ENCODE measurements around the gene FBXW12. TPM values are rescaled to one million over a fixed set of nuclear protein-coding genes. Genes with fewer than 3 reads are reported as not detected.

Gene FBXW12
- total RNA-seq, 1 donor from 2014 or later = not detected

GRCh38 chr3:48413611-48414010 is 41.6 kb downstream of the FBXW12 start:
- intact Hi-C loops (cut with micrococcal nuclease) = no loop called here
- no peak overlapping the region for H3K27ac Mint-ChIP-seq

GRCh38 chr3:48414376-48415250 is 42.6 kb downstream of the FBXW12 start:
- intact Hi-C loops (cut with micrococcal nuclease) = no loop called here
- H3K27ac Mint-ChIP-seq = no peak overlapping the region
- H3K4me1 Mint-ChIP-seq (ENCODE audit: low read depth) = no peaks in the 10 kb centered on the region
- no peak overlapping the region for H3K4me3 Mint-ChIP-seq (ENCODE audit: low read depth)
- no peaks in the 10 kb centered on the region for H3K36me3 Mint-ChIP-seq (ENCODE audit: low read depth)
- DNase-seq (ENCODE audit: low spot score) = no peak
- no peaks in the 10 kb centered on the region for H3K9me3 Mint-ChIP-seq
- no peaks in the 10 kb centered on the region for H3K27me3 Mint-ChIP-seq (ENCODE audit: low read depth)

More at GRCh38 chr3:48413611-48414010, 41.6 kb downstream of the FBXW12 start:
- Mint-ChIP-seq H3K36me3 (ENCODE audit: low read depth) (no peaks in the 10 kb centered on the region), H3K27me3 (ENCODE audit: low read depth) (no peaks in the 10 kb centered on the region), H3K4me1 (ENCODE audit: low read depth) (no peaks in the 10 kb centered on the region), H3K4me3 (ENCODE audit: low read depth) (no peak overlapping the region), H3K9me3 (no peaks in the 10 kb centered on the region)
- no peak for DNase-seq (ENCODE audit: low spot score)

- Mint-ChIP-seq H3K4me3 (ENCODE audit: low read depth) (no peak overlapping the region), H3K36me3 (ENCODE audit: low read depth) (no peaks in the 10 kb centered on the region), H3K27me3 (ENCODE audit: low read depth) (no peaks in the 10 kb centered on the region), H3K9me3 (no peaks in the 10 kb centered on the region), H3K4me1 (ENCODE audit: low read depth) (no peaks in the 10 kb centered on the region), H3K27ac (no peak overlapping the region)
- DNase-seq (ENCODE audit: low spot score) = no peak
- intact Hi-C loops (cut with micrococcal nuclease) = no loop called here
These were observed 43.4 kb downstream of the FBXW12 start for GRCh38 chr3:48415251-48415953.

- H3K4me3 Mint-ChIP-seq (ENCODE audit: low read depth) = no peak overlapping the region
- no peaks in the 10 kb centered on the region for H3K9me3 Mint-ChIP-seq
- H3K27me3 Mint-ChIP-seq (ENCODE audit: low read depth) = no peaks in the 10 kb centered on the region
- H3K4me1 Mint-ChIP-seq (ENCODE audit: low read depth) = no peaks in the 10 kb centered on the region
- no peak overlapping the region for H3K27ac Mint-ChIP-seq
- intact Hi-C loops (cut with micrococcal nuclease) = no loop called here
- DNase-seq (ENCODE audit: low spot score) = no peak
- no peaks in the 10 kb centered on the region for H3K36me3 Mint-ChIP-seq (ENCODE audit: low read depth)
These were observed 44.1 kb downstream of the FBXW12 start for GRCh38 chr3:48416091-48416505.

GRCh38 chr3:48416546-48416945 is 44.5 kb downstream of the FBXW12 start:
- no peaks in the 10 kb centered on the region for H3K4me1 Mint-ChIP-seq (ENCODE audit: low read depth)
- no peak overlapping the region for H3K4me3 Mint-ChIP-seq (ENCODE audit: low read depth)
- DNase-seq (ENCODE audit: low spot score) = no peak
- no peaks in the 10 kb centered on the region for H3K9me3 Mint-ChIP-seq
- no peaks in the 10 kb centered on the region for H3K36me3 Mint-ChIP-seq (ENCODE audit: low read depth)
- no peak overlapping the region for H3K27ac Mint-ChIP-seq
- H3K27me3 Mint-ChIP-seq (ENCODE audit: low read depth) = no peaks in the 10 kb centered on the region
- intact Hi-C loops (cut with micrococcal nuclease) = no loop called here

- no peaks in the 10 kb centered on the region for H3K4me1 Mint-ChIP-seq (ENCODE audit: low read depth)
- H3K27ac Mint-ChIP-seq = no peak overlapping the region
- H3K27me3 Mint-ChIP-seq (ENCODE audit: low read depth) = no peaks in the 10 kb centered on the region
- no peaks in the 10 kb centered on the region for H3K36me3 Mint-ChIP-seq (ENCODE audit: low read depth)
- intact Hi-C loops (cut with micrococcal nuclease) = no loop called here
- DNase-seq (ENCODE audit: low spot score) = no peak
- H3K9me3 Mint-ChIP-seq = no peaks in the 10 kb centered on the region
- H3K4me3 Mint-ChIP-seq (ENCODE audit: low read depth) = no peak overlapping the region
These were observed 45.6 kb downstream of the FBXW12 start for GRCh38 chr3:48417529-48418108.

GRCh38 chr3:48418140-48418539 is 46.1 kb downstream of the FBXW12 start:
- Mint-ChIP-seq H3K9me3 (no peaks in the 10 kb centered on the region), H3K4me1 (ENCODE audit: low read depth) (no peaks in the 10 kb centered on the region), H3K27ac (no peak overlapping the region), H3K4me3 (ENCODE audit: low read depth) (no peak overlapping the region), H3K36me3 (ENCODE audit: low read depth) (no peaks in the 10 kb centered on the region), H3K27me3 (ENCODE audit: low read depth) (no peaks in the 10 kb centered on the region)
- intact Hi-C loops (cut with micrococcal nuclease) = no loop called here
- DNase-seq (ENCODE audit: low spot score) = no peak

DNA sequence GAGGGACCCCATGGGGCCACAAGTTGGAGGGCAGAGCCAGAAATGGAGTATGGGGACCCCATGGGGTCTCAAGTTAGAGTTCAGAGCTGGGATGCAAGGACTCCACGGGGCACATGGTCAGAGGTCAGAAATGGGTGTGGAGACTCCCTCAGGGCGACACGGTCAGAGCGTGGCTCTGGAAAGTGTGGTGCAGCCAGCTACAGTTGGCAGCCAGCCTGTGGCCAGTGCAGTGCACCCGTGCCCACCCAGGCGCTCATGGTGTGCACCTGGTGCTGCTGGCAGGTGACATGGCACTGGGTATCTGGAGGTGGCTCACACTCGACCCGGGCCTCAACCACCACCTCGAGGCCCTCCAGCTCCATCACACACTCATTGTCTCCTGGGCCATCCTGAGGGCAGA is 46.6 kb downstream of the FBXW12 start:
- Mint-ChIP-seq H3K27me3 (ENCODE audit: low read depth) (no peaks in the 10 kb centered on the region), H3K4me1 (ENCODE audit: low read depth) (no peaks in the 10 kb centered on the region), H3K36me3 (ENCODE audit: low read depth) (no peaks in the 10 kb centered on the region), H3K27ac (no peak overlapping the region), H3K4me3 (ENCODE audit: low read depth) (no peak overlapping the region), H3K9me3 (no peaks in the 10 kb centered on the region)
- intact Hi-C loops (cut with micrococcal nuclease) = no loop called here
- DNase-seq (ENCODE audit: low spot score) = no peak

GRCh38 chr3:48419149-48419548 is 47.1 kb downstream of the FBXW12 start:
- no peaks in the 10 kb centered on the region for H3K9me3 Mint-ChIP-seq
- H3K4me1 Mint-ChIP-seq (ENCODE audit: low read depth) = no peaks in the 10 kb centered on the region
- DNase-seq (ENCODE audit: low spot score) = no peak
- H3K36me3 Mint-ChIP-seq (ENCODE audit: low read depth) = no peaks in the 10 kb centered on the region
- H3K27ac Mint-ChIP-seq = no peak overlapping the region
- intact Hi-C loops (cut with micrococcal nuclease) = no loop called here
- no peak overlapping the region for H3K4me3 Mint-ChIP-seq (ENCODE audit: low read depth)
- H3K27me3 Mint-ChIP-seq (ENCODE audit: low read depth) = no peaks in the 10 kb centered on the region

DNA sequence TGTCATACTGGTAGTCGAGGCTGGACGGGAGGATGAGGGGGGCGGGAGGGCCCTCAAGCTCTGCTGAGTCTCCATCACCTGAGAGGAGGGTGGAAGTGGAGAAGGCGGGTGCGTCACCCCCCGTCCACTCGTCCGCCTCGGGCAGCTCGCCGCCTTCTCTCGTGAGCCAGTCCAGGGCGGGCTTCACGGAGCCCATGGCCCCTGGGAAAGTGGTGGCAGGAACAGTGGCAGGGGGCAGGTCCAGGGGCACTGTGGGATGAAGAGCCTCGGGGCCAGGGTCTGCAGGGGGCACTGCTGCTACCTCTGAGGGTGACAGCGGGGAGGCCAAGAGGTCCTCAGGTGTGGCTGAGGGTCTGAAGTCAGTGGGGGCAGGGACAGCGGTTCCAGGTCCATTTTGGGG is 47.6 kb downstream of the FBXW12 start:
- intact Hi-C loops (cut with micrococcal nuclease) = no loop called here
- H3K27me3 Mint-ChIP-seq (ENCODE audit: low read depth) = no peaks in the 10 kb centered on the region
- H3K4me3 Mint-ChIP-seq (ENCODE audit: low read depth) = no peak overlapping the region
- no peaks in the 10 kb centered on the region for H3K9me3 Mint-ChIP-seq
- H3K4me1 Mint-ChIP-seq (ENCODE audit: low read depth) = no peaks in the 10 kb centered on the region
- H3K36me3 Mint-ChIP-seq (ENCODE audit: low read depth) = no peaks in the 10 kb centered on the region
- H3K27ac Mint-ChIP-seq = no peak overlapping the region
- DNase-seq (ENCODE audit: low spot score) = no peak

GRCh38 chr3:48420561-48420960 is 48.5 kb downstream of the FBXW12 start:
- Mint-ChIP-seq H3K27me3 (ENCODE audit: low read depth) (no peaks in the 10 kb centered on the region), H3K27ac (no peak overlapping the region), H3K4me1 (ENCODE audit: low read depth) (no peaks in the 10 kb centered on the region), H3K36me3 (ENCODE audit: low read depth) (no peaks in the 10 kb centered on the region), H3K9me3 (no peaks in the 10 kb centered on the region), H3K4me3 (ENCODE audit: low read depth) (no peak overlapping the region)
- no peak for DNase-seq (ENCODE audit: low spot score)
- intact Hi-C loops (cut with micrococcal nuclease) = no loop called here

DNA sequence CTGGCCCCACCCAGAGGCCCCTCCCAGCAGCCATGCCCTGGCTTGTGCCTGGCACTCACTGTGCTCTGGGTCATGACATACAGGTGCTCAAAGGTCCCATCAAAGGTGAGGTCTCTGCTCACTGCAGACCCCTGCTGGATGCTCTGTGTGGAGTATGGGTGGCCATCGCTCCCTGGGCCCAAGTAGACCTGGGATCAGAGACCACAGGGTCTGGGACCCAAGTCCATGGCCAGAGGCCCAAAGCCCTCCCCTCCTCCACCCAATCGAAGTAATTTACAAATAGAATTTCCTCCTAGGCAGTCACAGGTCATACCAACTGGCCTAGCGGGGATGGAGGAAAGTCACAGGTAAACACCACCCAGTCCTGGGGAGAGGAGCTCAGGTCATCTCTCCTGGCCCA is 50.3 kb downstream of the FBXW12 start:
- H3K4me1 Mint-ChIP-seq (ENCODE audit: low read depth) = no peaks in the 10 kb centered on the region
- no peak overlapping the region for H3K27ac Mint-ChIP-seq
- intact Hi-C loops (cut with micrococcal nuclease) = no loop called here
- H3K27me3 Mint-ChIP-seq (ENCODE audit: low read depth) = peaks cover 4% of the 10 kb centered on the region
- no peaks in the 10 kb centered on the region for H3K36me3 Mint-ChIP-seq (ENCODE audit: low read depth)
- DNase-seq (ENCODE audit: low spot score) = no peak
- H3K9me3 Mint-ChIP-seq = no peaks in the 10 kb centered on the region
- no peak overlapping the region for H3K4me3 Mint-ChIP-seq (ENCODE audit: low read depth)

DNA sequence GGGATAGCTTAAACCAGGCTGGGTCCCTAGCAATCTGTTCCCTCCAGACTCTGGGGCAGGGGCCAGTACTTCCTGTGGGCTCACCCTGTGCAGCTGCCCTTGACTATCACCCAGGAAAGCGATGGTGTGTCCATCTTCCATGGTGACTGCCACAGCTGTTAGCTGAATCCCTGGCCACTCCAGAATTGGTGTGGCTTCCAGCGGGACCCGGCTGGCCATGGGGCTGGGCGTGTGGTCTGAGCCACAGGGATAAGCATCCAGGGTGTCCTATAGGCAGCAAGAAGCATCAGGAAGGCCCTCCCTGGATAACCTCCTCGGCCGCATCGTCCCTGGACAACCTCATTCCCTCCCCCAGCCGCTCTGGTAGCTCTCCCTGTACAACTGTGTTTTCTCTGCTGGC is 50.7 kb downstream of the FBXW12 start:
- DNase-seq (ENCODE audit: low spot score) = no peak
- Mint-ChIP-seq H3K27ac (no peak overlapping the region), H3K4me3 (ENCODE audit: low read depth) (no peak overlapping the region), H3K4me1 (ENCODE audit: low read depth) (no peaks in the 10 kb centered on the region), H3K36me3 (ENCODE audit: low read depth) (no peaks in the 10 kb centered on the region), H3K9me3 (no peaks in the 10 kb centered on the region), H3K27me3 (ENCODE audit: low read depth) (peaks cover 8% of the 10 kb centered on the region)
- intact Hi-C loops (cut with micrococcal nuclease) = no loop called here
